Naive thymus-derived CD4-positive, alpha-beta T cell (primary cell): ENCODE measurements around the gene F2RL2. TPM values are rescaled to one million over a fixed set of nuclear protein-coding genes. Genes with fewer than 3 reads are reported as not detected.

ENCODE experiments used
- ATAC-seq: fragments of 150-1000 bp; cut with Tn5 transposase; 2 replicates; pipeline ENCODE4 v1.10.0; 2021; ENCODE audit warnings: mild to moderate bottlenecking, moderate library complexity
- CTCF ChIA-PET: fragments of 350-600 bp; sonication (Branson Sonifier 250); formaldehyde crosslinking; loops from one replicate; lab custom pipeline; 2021; ENCODE audit warnings: antibody characterized with exemption; lab: Charles Lee
- POLR2A ChIA-PET: fragments of 350-600 bp; sonication (Branson Sonifier 250); formaldehyde crosslinking; loops from one replicate; lab custom pipeline; 2021; ENCODE audit warnings: antibody characterized with exemption, inconsistent platforms; lab: Charles Lee
- DNase-seq, 9 donors: peaks; one replicate each; pipeline versions ENCODE4 v3.0.0 to v3.0.0-alpha.2; 2020 to 2022; ENCODE audit warnings: mixed read lengths in 1 of 9
- H3K27ac ChIP-seq: one replicate; pipeline ENCODE4 v1.7.0; 2013; ENCODE audit warnings: mild to moderate bottlenecking, low read depth, low read length, moderate library complexity
- H3K27me3 ChIP-seq, 2 donors: one replicate each; pipeline ENCODE4 v1.7.0; 2013; ENCODE audit warnings: low read length in 2 of 2, mild to moderate bottlenecking in 2 of 2, moderate library complexity in 2 of 2; ENCODE audit not compliant: control insufficient read depth in 2 of 2, insufficient read depth in 2 of 2
- H3K36me3 ChIP-seq, 3 experiments: 1 replicate in 2 of 3; 2 replicates in 1 of 3; pipeline ENCODE4 v1.7.0; 2013; ENCODE audit warnings: low read length in 3 of 3, mild to moderate bottlenecking in 3 of 3, moderate library complexity in 1 of 3; ENCODE audit not compliant: insufficient read depth in 3 of 3, control insufficient read depth in 2 of 3
- H3K4me1 ChIP-seq, 2 donors: one replicate each; pipeline ENCODE4 v1.7.0; 2013; ENCODE audit warnings: low read length in 2 of 2, mild to moderate bottlenecking in 2 of 2, moderate library complexity in 1 of 2; ENCODE audit not compliant: control insufficient read depth in 2 of 2, insufficient read depth in 2 of 2
- H3K4me3 ChIP-seq: 2 replicates; pipeline ENCODE4 v1.7.0; 2013; ENCODE audit warnings: mild to moderate bottlenecking, low read length
- H3K9me3 ChIP-seq, 3 experiments: 1 replicate in 2 of 3; 2 replicates in 1 of 3; pipeline ENCODE4 v1.7.0; 2013; ENCODE audit warnings: low read length in 3 of 3; ENCODE audit not compliant: control insufficient read depth in 2 of 3
- H3K27ac Mint-ChIP-seq, 9 donors: one replicate each; pipeline ENCODE4 v1.8.0; 2020 to 2022; ENCODE audit warnings: mixed read lengths in 9 of 9, mild to moderate bottlenecking in 8 of 9, moderate library complexity in 5 of 9, inconsistent platforms in 2 of 9
- H3K27me3 Mint-ChIP-seq, 5 donors: one replicate each; pipeline ENCODE4 v1.8.0; 2021 to 2022; ENCODE audit warnings: mixed read lengths in 5 of 5, mild to moderate bottlenecking in 1 of 5
- H3K36me3 Mint-ChIP-seq, 5 donors: one replicate each; pipeline ENCODE4 v1.8.0; 2020 to 2022; ENCODE audit warnings: mixed read lengths in 5 of 5, mild to moderate bottlenecking in 3 of 5, inconsistent platforms in 1 of 5
- H3K4me1 Mint-ChIP-seq, 7 donors: one replicate each; pipeline ENCODE4 v1.8.0; 2020 to 2022; ENCODE audit warnings: mixed read lengths in 7 of 7, mild to moderate bottlenecking in 3 of 7, inconsistent platforms in 1 of 7
- H3K4me3 Mint-ChIP-seq, 10 donors: one replicate each; pipeline ENCODE4 v1.8.0; 2020 to 2022; ENCODE audit warnings: mild to moderate bottlenecking in 10 of 10, mixed read lengths in 10 of 10, moderate library complexity in 6 of 10, inconsistent platforms in 2 of 10
- H3K9me3 Mint-ChIP-seq, 11 donors: one replicate each; pipeline ENCODE4 v1.8.0; 2020 to 2022; ENCODE audit warnings: mixed read lengths in 11 of 11, mild to moderate bottlenecking in 4 of 11, inconsistent platforms in 1 of 11, moderate library complexity in 1 of 11
- intact Hi-C, 2 donors: fragments of 100-400 bp; cut with micrococcal nuclease; formaldehyde crosslinking; loops; one replicate each; pipeline ENCODE4 v1.15.1; 2023
- polyA plus RNA-seq, 2 donors: library from polyadenylated mRNA; unstranded; fragments of 300-500 nt; fragmentation: Illumina TruSeq; gene quantifications; one replicate each; pipeline ENCODE4 v1.2.3, GENCODE V29; 2021
- total RNA-seq, 6 experiments: library from RNA in 5 of 6; stranded (reverse) in 5 of 6; gene quantifications; 1 replicate in 5 of 6; 2 replicates in 1 of 6; pipeline ENCODE4 v1.2.3 and lab custom pipeline; 2021 to 2026

The F2RL2 gene
- total and polyA plus RNA-seq, 7 experiments from 2014 or later, result 0.46 to 0.51 TPM; not detected in 5

DNA sequence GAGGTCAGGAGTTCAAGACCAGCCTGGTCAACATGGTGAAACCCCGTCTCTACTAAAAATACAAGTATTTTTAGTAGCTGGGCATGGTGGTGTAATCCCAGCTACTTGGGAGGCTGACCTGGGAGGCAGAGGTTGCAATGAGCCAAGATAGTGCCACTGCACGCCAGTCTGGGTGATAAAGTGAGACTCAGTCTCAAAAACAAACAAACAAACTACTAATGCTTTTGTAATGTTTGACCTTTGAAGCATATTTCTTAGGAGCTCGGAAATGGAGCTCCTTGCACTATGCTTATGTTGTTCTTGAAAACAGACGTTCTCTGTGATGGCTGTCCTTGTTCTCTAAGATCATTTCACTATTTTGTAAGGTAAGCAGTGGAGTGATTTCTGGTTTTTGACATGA is 6.0 kb downstream of the F2RL2 start:
- POLR2A ChIA-PET, result no interaction called here
- no peak overlapping the region for H3K27ac Mint-ChIP-seq
- H3K9me3 ChIP-seq, result no peaks in the 10 kb centered on the region
- intact Hi-C loops, result no loop called here
- no peak overlapping the region for H3K4me3 ChIP-seq
- H3K9me3 Mint-ChIP-seq, result no peaks in the 10 kb centered on the region
- no peak overlapping the region for H3K27ac ChIP-seq
- peaks cover 31 to 82% (median 52%) of the 10 kb centered on the region in 5 donors for H3K36me3 Mint-ChIP-seq
- peaks cover 0 to 21% (median 4%) of the 10 kb centered on the region in 7 donors for H3K4me1 Mint-ChIP-seq
- H3K27me3 ChIP-seq, result no peaks in the 10 kb centered on the region
- DNase-seq (no peak), ATAC-seq (no peak)
- H3K4me3 Mint-ChIP-seq, result no peak overlapping the region
- CTCF ChIA-PET, result interaction anchor here (0.6 kb wide), 1 partner anchor 158 kb away, joined by 3 read pairs; no protein-coding TSS in a partner anchor
- H3K36me3 ChIP-seq, result peaks cover 0 to 11% (median 0%) of the 10 kb centered on the region in 3 experiments
- H3K4me1 ChIP-seq, result no peaks in the 10 kb centered on the region
- no peaks in the 10 kb centered on the region for H3K27me3 Mint-ChIP-seq

DNA sequence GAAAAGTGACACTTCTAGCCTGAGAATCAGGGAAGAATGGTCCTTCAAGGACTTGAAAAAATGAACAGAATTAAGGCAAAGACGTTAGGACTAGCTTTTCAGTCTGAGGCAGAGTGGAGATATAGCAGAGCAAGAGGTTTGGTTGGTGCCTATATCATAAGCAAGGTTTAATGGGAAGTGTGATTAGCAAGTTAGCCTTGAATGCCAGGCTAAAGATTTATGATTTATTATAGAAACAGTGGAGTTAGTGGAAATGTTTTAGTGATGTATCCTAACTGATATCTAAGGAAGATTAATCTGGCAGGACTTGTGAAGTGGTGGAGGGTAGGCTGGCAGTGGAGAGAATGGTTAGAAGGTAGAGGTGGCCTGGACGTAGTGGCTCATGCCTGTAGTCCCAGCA is 7.0 kb downstream of the F2RL2 start:
- ATAC-seq (no peak), DNase-seq (no peak)
- POLR2A ChIA-PET, result no interaction called here
- Mint-ChIP-seq H3K36me3 (peaks cover 29 to 86% (median 59%) of the 10 kb centered on the region in 5 donors), H3K9me3 (no peaks in the 10 kb centered on the region), H3K27me3 (no peaks in the 10 kb centered on the region), H3K4me3 (no peak overlapping the region), H3K4me1 (peaks cover 0 to 19% (median 4%) of the 10 kb centered on the region in 7 donors), H3K27ac (no peak overlapping the region)
- intact Hi-C loops, result no loop called here
- Histone ChIP-seq H3K27me3 (no peaks in the 10 kb centered on the region), H3K4me3 (no peak overlapping the region), H3K36me3 (peaks cover 0 to 13% (median 0%) of the 10 kb centered on the region in 3 experiments), H3K27ac (no peak overlapping the region), H3K4me1 (no peaks in the 10 kb centered on the region), H3K9me3 (no peaks in the 10 kb centered on the region)
- CTCF ChIA-PET, result no interaction called here

DNA sequence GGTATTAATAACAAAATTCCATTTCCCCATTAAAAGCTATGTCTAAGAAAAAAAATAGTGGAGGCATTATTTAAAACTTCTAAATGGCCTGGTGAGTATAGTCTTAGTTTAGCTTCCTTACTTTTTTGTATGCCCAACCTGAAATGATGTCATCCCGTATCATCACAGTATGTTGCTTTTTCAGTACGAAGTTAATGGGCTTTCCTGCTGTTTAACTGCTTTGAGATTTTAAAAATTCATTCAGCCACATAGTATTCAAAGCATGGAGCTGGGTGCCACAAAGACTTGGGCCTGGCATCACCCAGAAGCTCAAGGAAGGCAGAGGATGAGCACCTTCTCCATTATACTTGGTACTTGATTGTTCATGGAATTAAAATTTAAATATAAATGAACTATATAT is 7.4 kb downstream of the F2RL2 start:
- no peak overlapping the region for H3K4me3 Mint-ChIP-seq
- DNase-seq, result no peak
- no peaks in the 10 kb centered on the region for H3K9me3 Mint-ChIP-seq
- peaks cover 30 to 87% (median 58%) of the 10 kb centered on the region in 5 donors for H3K36me3 Mint-ChIP-seq
- H3K27me3 Mint-ChIP-seq, result no peaks in the 10 kb centered on the region
- no peak for ATAC-seq
- H3K4me1 Mint-ChIP-seq, result peaks cover 0 to 20% (median 4%) of the 10 kb centered on the region in 7 donors
- ChIA-PET CTCF (no interaction called here), POLR2A (no interaction called here)
- no peaks in the 10 kb centered on the region for H3K4me1 ChIP-seq
- intact Hi-C loops, result no loop called here
- no peak overlapping the region for H3K27ac ChIP-seq
- no peaks in the 10 kb centered on the region for H3K27me3 ChIP-seq
- no peak overlapping the region for H3K27ac Mint-ChIP-seq
- peaks cover 0 to 17% (median 0%) of the 10 kb centered on the region in 3 experiments for H3K36me3 ChIP-seq
- H3K9me3 ChIP-seq, result no peaks in the 10 kb centered on the region
- no peak overlapping the region for H3K4me3 ChIP-seq

DNA sequence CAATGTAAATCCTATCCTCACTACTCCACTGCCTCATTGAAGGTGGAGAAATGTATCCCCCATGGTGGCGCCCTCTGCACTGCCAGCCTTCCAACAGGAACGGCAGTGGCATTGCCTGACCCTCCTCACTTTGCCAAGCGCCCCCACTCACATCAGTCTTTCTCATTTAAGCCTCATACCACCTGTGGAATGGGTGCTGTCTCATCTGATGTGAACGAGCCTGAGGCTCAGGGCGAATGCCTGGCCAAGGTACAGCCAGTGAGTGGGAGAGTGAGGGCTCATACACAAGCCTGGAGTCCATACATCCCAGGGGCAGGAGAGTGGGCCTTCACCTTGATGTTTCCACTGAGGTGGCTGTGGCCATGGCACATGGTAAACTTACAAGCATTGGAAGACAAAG is 10.3 kb downstream of the F2RL2 start:
- Histone ChIP-seq H3K27me3 (no peaks in the 10 kb centered on the region), H3K9me3 (no peaks in the 10 kb centered on the region), H3K4me3 (no peak overlapping the region), H3K4me1 (no peaks in the 10 kb centered on the region), H3K27ac (no peak overlapping the region), H3K36me3 (peaks cover 0 to 18% (median 0%) of the 10 kb centered on the region in 3 experiments)
- Mint-ChIP-seq H3K4me1 (peaks cover 0 to 11% (median 8%) of the 10 kb centered on the region in 7 donors), H3K27me3 (no peaks in the 10 kb centered on the region), H3K36me3 (peaks cover 19 to 80% (median 46%) of the 10 kb centered on the region in 5 donors), H3K4me3 (no peak overlapping the region), H3K9me3 (no peaks in the 10 kb centered on the region), H3K27ac (no peak overlapping the region)
- intact Hi-C loops, result no loop called here
- ATAC-seq (no peak), DNase-seq (no peak)
- ChIA-PET POLR2A (no interaction called here), CTCF (no interaction called here)

DNA sequence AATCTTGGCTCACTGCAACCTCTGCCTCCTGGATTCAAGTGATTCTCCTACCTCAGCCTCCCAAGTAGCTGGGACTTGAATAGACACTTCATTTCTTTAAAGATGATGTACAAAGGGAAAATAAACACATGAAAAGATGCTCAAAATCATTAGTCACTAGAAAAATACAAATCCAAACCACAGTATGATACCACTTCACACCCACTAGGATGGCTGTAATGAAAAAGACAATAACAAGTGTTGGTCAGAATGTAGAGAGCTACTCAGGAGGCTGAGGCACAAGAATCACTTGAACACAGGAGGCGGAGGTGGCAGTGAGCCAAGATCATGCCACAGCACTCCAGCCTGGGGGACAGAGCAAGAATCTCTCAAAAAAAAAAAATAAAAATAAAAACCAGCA is 13.0 kb downstream of the F2RL2 start:
- Mint-ChIP-seq H3K9me3 (no peaks in the 10 kb centered on the region), H3K4me3 (no peak overlapping the region), H3K4me1 (peaks cover 4 to 18% (median 4%) of the 10 kb centered on the region in 7 donors), H3K27me3 (no peaks in the 10 kb centered on the region), H3K36me3 (peaks cover 4 to 80% (median 42%) of the 10 kb centered on the region in 5 donors), H3K27ac (no peak overlapping the region)
- Histone ChIP-seq H3K27me3 (no peaks in the 10 kb centered on the region), H3K27ac (no peak overlapping the region), H3K4me3 (no peak overlapping the region), H3K36me3 (peaks cover 0 to 30% (median 3%) of the 10 kb centered on the region in 3 experiments), H3K9me3 (no peaks in the 10 kb centered on the region), H3K4me1 (no peaks in the 10 kb centered on the region)
- no peak for DNase-seq
- ATAC-seq, result no peak
- intact Hi-C loops, result no loop called here
- CTCF ChIA-PET, result interaction anchor here (1.5 kb wide), 1 partner anchor 11 kb away, joined by 6 read pairs; no protein-coding TSS in a partner anchor
- POLR2A ChIA-PET, result interaction anchor here (1.5 kb wide), 1 partner anchor 32 kb away, joined by 3 read pairs; no protein-coding TSS in a partner anchor

DNA sequence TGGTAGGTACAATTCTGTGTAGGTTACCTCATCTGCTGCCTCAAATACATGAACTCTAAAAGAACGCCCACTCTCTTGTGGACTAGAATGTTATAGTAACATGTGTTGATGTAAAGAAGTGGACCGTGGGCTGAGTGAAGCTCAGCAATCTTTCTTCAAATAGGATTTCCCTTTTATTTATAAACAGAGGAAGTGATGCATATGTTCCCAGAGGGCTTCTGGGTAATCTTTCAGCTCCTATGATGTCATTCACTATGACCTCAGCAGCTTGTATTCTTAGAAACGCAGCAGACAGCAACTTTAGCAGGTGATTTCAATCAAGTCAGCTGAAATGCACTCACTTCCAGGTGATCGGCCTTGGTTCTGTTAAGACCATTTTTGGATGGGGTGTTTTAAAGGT is 14.4 kb downstream of the F2RL2 start:
- Histone ChIP-seq H3K27me3 (no peaks in the 10 kb centered on the region), H3K27ac (no peak overlapping the region), H3K4me3 (no peak overlapping the region), H3K36me3 (peaks cover 0 to 30% (median 3%) of the 10 kb centered on the region in 3 experiments), H3K9me3 (no peaks in the 10 kb centered on the region), H3K4me1 (no peaks in the 10 kb centered on the region)
- H3K4me1 Mint-ChIP-seq, result peaks cover 4 to 18% (median 4%) of the 10 kb centered on the region in 7 donors
- intact Hi-C loops, result loop anchor here in 1 of 2 donors (10.0 kb wide), 1 partner anchor 256 kb away; no protein-coding TSS in a partner anchor
- H3K9me3 Mint-ChIP-seq, result no peaks in the 10 kb centered on the region
- POLR2A ChIA-PET, result interaction anchor here (1.0 kb wide), 1 partner anchor 166 kb away, joined by 3 read pairs; no protein-coding TSS in a partner anchor
- no peaks in the 10 kb centered on the region for H3K27me3 Mint-ChIP-seq
- peak overlapping the region in 3 of 9 donors; percentile 16 to 53 (median 45) for H3K27ac Mint-ChIP-seq
- ATAC-seq (peak; percentile 70), DNase-seq (peak in 5 of 9 donors; percentile 5 to 47 (median 16))
- H3K36me3 Mint-ChIP-seq, result peaks cover 9 to 79% (median 45%) of the 10 kb centered on the region in 5 donors
- CTCF ChIA-PET, result interaction anchor here (0.7 to 1.5 kb wide), 2 partner anchors 9 to 16 kb away, joined by 3 to 6 read pairs; no protein-coding TSS in a partner anchor
- no peak overlapping the region for H3K4me3 Mint-ChIP-seq
